Epithelial cell of proximal tubule (primary cell): ENCODE results near the gene FLT3. TPM values are rescaled to one million over a fixed set of nuclear protein-coding genes. Genes with fewer than 3 reads are reported as not detected.
A peak's percentile ranks its signal among the peaks of the same experiment; 100 is the strongest.

Experiments
- DNase-seq: peaks from one replicate; pipeline ENCODE4 v3.0.0-alpha.2; 2011; ENCODE audit warnings: low read depth
- H3K4me3 ChIP-seq: 2 replicates; pipeline ENCODE4 v1.5.1; 2011; ENCODE audit warnings: low read depth, mild to moderate bottlenecking, low read length
- CTCF ChIP-seq: conservative IDR thresholded peaks from 2 replicates; pipeline ENCODE4 v1.5.1; 2012; ENCODE audit warnings: low read depth, mild to moderate bottlenecking, low read length
- total RNA-seq: library from RNA; depleted of rRNA; stranded (reverse); fragments of >200 nt; gene quantifications from 2 replicates; pipeline ENCODE4 v1.2.3, GENCODE V29; 2015

FLT3 gene
- total RNA-seq, 1 donor from 2014 or later = 0.58 TPM

- no peak overlapping the region for H3K4me3 ChIP-seq
- no peak for DNase-seq
- TF ChIP-seq CTCF = no peak
Measured at GRCh38 chr13:28002886-28003698, 97.3 kb downstream of the FLT3 start.

DNA sequence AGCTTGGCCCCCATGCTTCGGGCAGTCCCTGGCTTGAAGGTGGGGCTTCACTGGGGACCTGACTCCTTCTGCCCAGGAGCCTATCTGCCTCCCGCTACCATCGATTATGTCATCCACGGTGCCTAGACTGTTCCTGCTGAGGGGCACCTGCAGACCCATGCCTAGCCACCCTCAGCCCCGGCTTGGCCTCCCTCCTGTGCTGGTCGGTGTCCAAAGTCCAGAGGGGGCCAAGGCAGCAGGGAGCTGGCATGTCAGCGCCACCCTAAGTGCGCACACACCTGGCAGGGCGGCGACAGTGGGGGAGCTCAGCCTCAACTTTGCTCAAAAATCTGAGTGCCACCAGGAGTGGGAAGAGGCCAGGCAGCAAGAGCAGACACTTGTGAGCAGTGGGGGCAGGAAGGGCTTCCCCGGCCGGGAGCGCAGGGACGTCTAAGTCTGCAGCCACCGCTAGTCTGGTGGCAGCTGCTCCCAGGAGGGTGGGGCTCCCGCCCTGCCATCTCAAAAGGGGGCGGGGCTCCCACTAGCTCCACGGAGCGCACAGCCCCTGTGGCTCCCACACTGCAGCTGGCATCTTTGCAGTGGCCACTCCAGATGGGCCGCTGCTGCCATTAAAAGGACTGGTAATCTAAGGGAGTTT, 98.4 kb downstream of the FLT3 start:
- DNase-seq = no peak
- no peak overlapping the region for H3K4me3 ChIP-seq
- no peak for TF ChIP-seq CTCF

- no peak overlapping the region for H3K4me3 ChIP-seq
- no peak for TF ChIP-seq CTCF
- no peak for DNase-seq
Measured at GRCh38 chr13:28001049-28001448, 99.3 kb downstream of the FLT3 start.

- no peak overlapping the region for H3K4me3 ChIP-seq
- DNase-seq = no peak
- TF ChIP-seq CTCF = no peak
Measured at GRCh38 chr13:28000567-28000966, 99.8 kb downstream of the FLT3 start.

- H3K4me3 ChIP-seq = no peak overlapping the region
- TF ChIP-seq CTCF = peak; percentile 68
- DNase-seq = no peak
Measured at GRCh38 chr13:27997904-27998522, 102.4 kb downstream of the FLT3 start.

- no peak overlapping the region for H3K4me3 ChIP-seq
- no peak for DNase-seq
- TF ChIP-seq CTCF = no peak
Measured at GRCh38 chr13:27991881-27992280, 108.5 kb downstream of the FLT3 start.
